ENCODE results near the gene KLF17.

The KLF17 gene

GRCh38 chr1:44118682-44119081 is at the start of gene KLF17:
KLF17 (plus strand) TSS chr1:44118821; CDS start chr1:44118908, 87 bp downstream.
- no peak for DNase-seq (ENCODE audit: low spot score)

GRCh38 chr1:44071461-44071860 is 47.2 kb upstream of the KLF17 start:
- DNase-seq (ENCODE audit: low spot score), result no peak

- DNase-seq (ENCODE audit: low spot score), result no peak
Observed at GRCh38 chr1:44072204-44072603, 46.4 kb upstream of the KLF17 start.

GRCh38 chr1:44072821-44073220 is 45.8 kb upstream of the KLF17 start:
- DNase-seq (ENCODE audit: low spot score), result no peak

GRCh38 chr1:44073528-44073927 is 45.1 kb upstream of the KLF17 start:
- DNase-seq (ENCODE audit: low spot score), result no peak

- no peak for DNase-seq (ENCODE audit: low spot score)
Observed at GRCh38 chr1:44074415-44074814, 44.2 kb upstream of the KLF17 start.

GRCh38 chr1:44076066-44076465 is 42.6 kb upstream of the KLF17 start:
- DNase-seq (ENCODE audit: low spot score), result no peak

- DNase-seq (ENCODE audit: low spot score), result no peak
Observed at GRCh38 chr1:44077421-44077820, 41.2 kb upstream of the KLF17 start.

GRCh38 chr1:44078104-44078503 is 40.5 kb upstream of the KLF17 start:
- DNase-seq (ENCODE audit: low spot score), result no peak

GRCh38 chr1:44079566-44079965 is 39.1 kb upstream of the KLF17 start:
- DNase-seq (ENCODE audit: low spot score), result no peak

GRCh38 chr1:44084998-44085675 is 33.5 kb upstream of the KLF17 start:
- DNase-seq (ENCODE audit: low spot score), result no peak

- DNase-seq (ENCODE audit: low spot score), result no peak
Observed at GRCh38 chr1:44086692-44087474, 31.7 kb upstream of the KLF17 start.

GRCh38 chr1:44089371-44090048 is 29.1 kb upstream of the KLF17 start:
- no peak for DNase-seq (ENCODE audit: low spot score)

GRCh38 chr1:44090429-44091252 is 28.0 kb upstream of the KLF17 start:
- DNase-seq (ENCODE audit: low spot score), result no peak

GRCh38 chr1:44094047-44094446 is 24.6 kb upstream of the KLF17 start:
- no peak for DNase-seq (ENCODE audit: low spot score)

GRCh38 chr1:44100183-44100868 is 18.3 kb upstream of the KLF17 start:
- no peak for DNase-seq (ENCODE audit: low spot score)

GRCh38 chr1:44101328-44101727 is 17.3 kb upstream of the KLF17 start:
- DNase-seq (ENCODE audit: low spot score), result no peak

- DNase-seq (ENCODE audit: low spot score), result no peak
Observed at GRCh38 chr1:44103270-44104131, 15.1 kb upstream of the KLF17 start.

GRCh38 chr1:44105810-44106209 is 12.8 kb upstream of the KLF17 start:
- DNase-seq (ENCODE audit: low spot score), result no peak

GRCh38 chr1:44108241-44108640 is 10.4 kb upstream of the KLF17 start:
- DNase-seq (ENCODE audit: low spot score), result no peak

GRCh38 chr1:44108971-44109370 is 9.7 kb upstream of the KLF17 start:
- no peak for DNase-seq (ENCODE audit: low spot score)

Measured in hematopoietic multipotent progenitor cell treated with erythropoietin and hydrocortisone succinate and interleukin-3 and kit ligand, for 17 days (in vitro differentiated cells).